ENCODE data around the gene SHISAL1.

Gene SHISAL1

DNA sequence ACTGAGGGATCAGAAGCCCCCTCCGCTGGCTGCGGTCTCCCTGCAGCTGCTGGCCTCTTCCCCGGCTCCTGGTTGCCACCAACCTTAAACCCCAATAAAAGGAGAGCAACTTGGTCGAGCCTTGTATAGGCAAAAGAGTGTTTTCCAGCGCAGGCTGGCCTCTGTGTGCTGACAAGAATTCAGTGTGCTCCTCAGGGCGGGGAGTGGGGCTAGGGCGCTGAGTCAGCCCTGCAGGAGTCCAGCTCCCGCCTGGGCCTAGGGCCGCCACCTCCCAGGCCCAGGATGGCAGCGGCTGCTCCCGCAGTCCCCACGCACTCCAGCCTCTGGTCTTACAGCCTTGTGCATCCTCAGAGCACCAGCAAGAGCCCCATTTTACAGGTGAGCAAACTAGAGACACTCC is at the start of gene SHISAL1:
Gene SHISAL1, minus strand, starts transcription at position 186 of the 400 bp plus-strand sequence. CDS start 12,006 bp downstream, outside the sequence.
- DNase-seq: no peak

DNA sequence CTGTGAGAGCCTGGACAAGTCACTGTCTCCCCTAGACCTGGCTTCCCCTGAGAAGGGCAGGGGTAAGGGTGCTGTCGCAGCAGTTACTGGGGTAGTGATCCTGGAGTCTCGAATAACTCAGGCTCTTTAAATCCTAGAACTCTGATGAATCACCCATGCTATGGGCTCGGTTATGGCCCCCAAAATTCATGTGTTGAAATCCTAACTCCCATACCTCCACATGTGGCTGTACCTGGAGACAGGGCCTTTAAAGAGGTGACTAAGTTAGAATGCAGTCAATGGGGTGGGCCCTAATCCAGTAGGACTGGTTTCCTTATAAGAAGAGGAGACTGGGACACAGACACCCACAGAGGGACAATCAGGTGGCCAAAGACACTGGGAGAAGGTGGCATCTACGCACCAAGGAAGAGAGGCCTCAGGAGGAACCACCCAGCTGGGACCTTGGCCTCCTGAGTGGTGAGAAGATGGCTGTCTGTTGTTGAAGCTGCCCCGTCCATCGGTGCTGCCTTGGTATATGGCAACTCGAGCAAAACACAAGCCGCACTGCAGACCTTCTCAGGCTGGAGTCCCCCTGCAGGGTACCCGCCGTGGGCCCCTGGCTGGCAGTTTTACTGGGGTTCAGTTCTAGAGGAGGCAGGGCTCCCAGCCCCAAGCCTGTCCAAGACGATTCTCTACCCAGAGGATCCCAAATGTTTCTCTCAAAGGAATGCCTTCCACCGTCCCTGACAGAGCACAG is 48.8 kb upstream of the SHISAL1 start:
- no peak for DNase-seq

- DNase-seq: no peak
Observed at GRCh38 chr22:44360668-44361381, 48.1 kb upstream of the SHISAL1 start.

GRCh38 chr22:44360306-44360667 is 47.5 kb upstream of the SHISAL1 start:
- no peak for DNase-seq

GRCh38 chr22:44359496-44360110 is 46.9 kb upstream of the SHISAL1 start:
- no peak for DNase-seq

DNA sequence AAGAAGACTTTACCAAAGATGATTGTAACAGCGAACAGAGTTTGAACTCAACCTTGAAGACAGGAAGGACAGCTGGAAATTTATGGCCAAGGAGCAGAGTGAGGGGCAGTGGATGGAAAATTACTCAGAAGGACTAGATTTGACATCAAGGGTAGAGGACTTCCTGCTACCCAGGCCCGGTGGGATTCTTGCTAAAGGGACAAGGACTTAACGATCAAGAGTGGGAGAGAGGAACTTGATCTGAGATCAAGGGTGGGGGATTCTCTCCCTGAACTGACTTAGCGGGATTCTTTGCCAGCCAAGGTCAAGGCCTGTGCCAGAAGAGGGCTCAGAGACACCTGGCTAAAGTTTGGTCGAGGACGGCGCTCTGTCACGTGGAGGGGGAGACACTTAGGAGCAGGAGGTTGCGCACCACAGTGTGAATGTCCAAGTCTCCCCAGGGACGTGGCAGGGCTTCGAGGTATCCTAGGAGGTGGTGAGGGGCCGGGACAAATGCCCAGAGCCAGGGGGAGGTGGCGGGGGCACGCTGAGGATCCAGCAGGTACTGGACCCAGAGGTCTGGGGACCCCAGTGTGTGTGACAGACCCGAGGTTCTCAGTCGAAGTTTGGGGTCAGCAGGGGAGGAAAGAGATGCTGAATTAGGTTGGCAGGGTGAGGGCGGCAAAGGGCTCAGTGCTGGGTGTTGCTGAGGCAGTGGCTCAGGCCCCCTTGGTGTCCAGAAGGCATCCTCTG is 46.1 kb upstream of the SHISAL1 start:
- DNase-seq: no peak

DNA sequence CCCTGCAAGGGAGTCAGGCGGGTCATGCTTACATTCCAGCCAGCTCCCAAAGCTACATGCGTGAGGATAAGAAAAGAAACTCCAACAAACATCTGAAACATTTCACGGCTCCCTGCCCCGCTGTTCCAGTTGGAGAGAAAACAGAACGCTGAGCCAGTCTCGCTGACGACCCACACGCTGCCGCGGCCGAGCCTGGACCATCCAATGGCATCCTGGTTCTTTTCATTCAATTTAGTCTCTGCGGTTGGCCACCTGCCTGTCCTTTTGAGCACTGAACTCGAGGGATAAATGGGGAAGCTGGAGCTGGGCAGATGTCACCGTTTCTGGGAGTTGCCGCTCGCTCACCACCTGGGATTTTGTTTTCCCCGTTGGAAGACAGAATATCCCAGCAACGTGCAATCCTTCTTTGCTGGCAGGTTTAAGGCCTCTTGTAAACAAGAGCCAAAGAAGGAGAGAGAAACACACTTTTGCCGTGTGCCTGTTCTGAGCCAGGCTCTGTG is 45.3 kb upstream of the SHISAL1 start:
- no peak for DNase-seq

GRCh38 chr22:44357296-44357965 is 44.7 kb upstream of the SHISAL1 start:
- DNase-seq: no peak

DNA sequence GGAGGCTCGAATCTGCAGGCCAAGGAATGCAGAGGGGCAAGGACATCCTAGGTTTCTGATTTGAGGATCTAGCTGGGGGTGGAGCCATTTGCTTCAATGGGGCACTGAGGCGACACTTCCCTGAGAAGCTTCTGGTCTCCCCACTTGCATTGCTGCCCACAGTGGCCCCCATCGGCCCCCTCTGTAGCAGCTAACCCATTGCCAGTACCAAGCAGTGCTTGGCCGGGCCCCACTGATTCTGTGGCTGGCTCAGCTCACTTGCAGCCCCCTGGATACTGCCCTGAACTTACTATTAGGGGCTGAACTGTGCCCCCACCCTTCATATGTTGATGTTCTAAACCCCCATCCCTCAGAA is 42.9 kb upstream of the SHISAL1 start:
- DNase-seq: no peak

- DNase-seq: no peak
Observed at GRCh38 chr22:44354288-44354687, 41.5 kb upstream of the SHISAL1 start.

DNA sequence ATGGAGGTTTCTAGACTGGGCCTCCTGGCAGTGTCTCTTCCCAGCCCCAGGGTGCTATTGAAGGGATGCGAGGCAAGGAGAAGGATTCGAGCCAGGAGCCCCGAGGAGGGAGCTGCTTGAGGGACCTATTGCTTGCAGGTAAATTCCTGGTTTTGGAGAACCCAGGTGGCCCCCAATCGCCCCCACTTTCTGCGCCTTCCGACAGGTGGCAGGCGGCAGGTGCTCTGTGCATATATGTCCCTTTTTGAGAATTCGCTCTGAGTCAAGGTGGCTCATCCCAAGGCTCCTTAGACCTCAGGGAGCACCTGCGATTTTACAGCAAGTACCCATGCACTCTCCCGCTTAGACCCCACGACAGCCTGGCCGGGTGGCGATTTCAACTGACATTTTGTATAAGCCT is 40.3 kb upstream of the SHISAL1 start:
- no peak for DNase-seq

GRCh38 chr22:44352378-44353035 is 39.8 kb upstream of the SHISAL1 start:
- no peak for DNase-seq

DNA sequence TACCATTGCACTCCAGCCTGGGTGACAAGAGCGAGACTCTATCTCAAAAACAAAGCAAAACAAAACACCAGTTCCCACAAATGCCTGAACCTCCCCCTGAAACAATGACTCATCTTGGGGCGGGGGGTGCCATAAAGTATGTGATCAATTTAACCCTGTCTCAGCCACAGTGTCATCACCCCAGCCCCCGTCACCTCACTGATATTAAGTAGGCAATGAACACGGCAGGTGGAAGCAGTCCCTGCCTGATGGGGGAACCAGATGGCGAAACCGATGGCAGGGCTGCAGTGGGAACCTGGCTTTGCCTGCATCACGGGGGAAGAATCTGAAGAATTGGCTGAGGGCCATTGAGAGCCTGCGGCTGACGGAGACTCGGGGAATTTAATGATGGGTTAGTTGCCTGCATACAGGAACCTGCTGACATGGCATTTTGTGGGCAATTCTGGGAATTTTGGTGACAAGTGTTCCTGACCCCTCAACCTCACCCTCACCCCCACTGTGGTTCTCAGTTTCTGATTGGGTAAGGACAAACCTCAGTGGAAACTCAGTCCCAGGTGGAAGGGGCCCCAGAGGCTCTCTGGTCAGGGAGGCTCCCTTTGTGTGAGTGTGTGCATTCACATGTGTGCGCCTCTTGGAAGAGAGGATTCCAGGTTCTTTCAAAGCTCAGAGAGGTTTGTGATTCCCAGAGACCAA is 39.1 kb upstream of the SHISAL1 start:
- DNase-seq: no peak

- DNase-seq: no peak
Observed at GRCh38 chr22:44351037-44351436, 38.3 kb upstream of the SHISAL1 start.

GRCh38 chr22:44349594-44349993 is 36.8 kb upstream of the SHISAL1 start:
- no peak for DNase-seq

GRCh38 chr22:44348971-44349560 is 36.3 kb upstream of the SHISAL1 start:
- no peak for DNase-seq

- DNase-seq: no peak
Observed at GRCh38 chr22:44347549-44347948, 34.8 kb upstream of the SHISAL1 start.

GRCh38 chr22:44347080-44347479 is 34.3 kb upstream of the SHISAL1 start:
- no peak for DNase-seq

DNA sequence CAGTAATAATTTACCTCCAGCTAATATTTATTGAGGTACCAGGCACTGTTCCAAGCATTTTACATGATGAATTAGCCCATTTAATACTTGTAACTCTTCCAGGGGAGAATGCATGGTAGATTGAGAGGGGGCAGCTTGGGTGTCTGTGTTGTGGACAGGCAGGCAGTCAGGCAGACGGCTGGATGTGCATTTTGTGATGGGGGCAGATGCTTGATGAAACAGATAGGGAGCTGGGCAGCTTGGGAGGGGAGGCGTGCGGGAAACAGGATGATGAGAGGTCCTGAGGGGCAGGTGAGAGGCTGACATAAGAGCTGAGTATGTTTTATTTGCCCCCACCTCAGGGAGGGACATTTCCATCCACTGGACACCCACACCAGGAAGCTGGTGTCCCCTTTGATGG is 33.1 kb upstream of the SHISAL1 start:
- DNase-seq: no peak

- no peak for DNase-seq
Observed at GRCh38 chr22:44344407-44344806, 31.7 kb upstream of the SHISAL1 start.

DNA sequence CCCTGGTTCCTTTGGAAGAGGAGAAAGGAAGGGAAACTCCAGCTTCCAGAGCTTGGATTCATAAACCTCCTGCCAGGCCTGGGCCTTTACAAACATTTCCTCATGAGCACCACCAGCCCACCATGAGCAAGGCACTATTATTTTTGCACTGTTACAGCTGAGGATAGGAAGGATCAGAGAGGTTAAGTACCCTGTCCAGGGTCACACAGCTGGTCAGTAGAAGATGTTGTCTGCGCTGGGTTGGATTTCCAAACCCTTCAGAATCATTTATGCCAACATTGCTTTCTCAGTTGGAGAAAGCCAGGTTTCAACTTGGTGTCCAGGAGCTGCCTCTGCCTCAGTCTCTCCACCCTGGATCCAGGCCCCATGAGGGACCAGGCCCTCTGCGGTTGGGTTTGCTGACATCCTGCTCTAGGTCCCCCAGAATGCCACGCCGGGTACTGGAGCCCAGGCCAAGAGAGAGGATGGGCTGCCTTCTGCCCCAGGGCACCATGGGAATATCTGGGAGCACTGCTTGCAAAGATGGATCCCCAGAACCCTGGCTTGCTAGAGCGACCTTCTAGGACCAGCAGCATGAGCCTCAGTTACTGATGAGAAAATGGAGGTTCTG is 29.7 kb upstream of the SHISAL1 start:
- DNase-seq: no peak

Measured in CD4-positive, alpha-beta T cell treated with Interleukin-10 for 1 hour (primary cell).